ENCODE measurements around the gene EPHB3. TPM values are rescaled to one million over a fixed set of nuclear protein-coding genes. Genes with fewer than 3 reads are reported as not detected.

EPHB3 gene
- total RNA-seq, 1 donor from 2014 or later = 65.0 TPM

- no peaks in the 10 kb centered on the region for H3K9me3 Mint-ChIP-seq
- no peak overlapping the region for H3K27ac Mint-ChIP-seq
- H3K4me3 Mint-ChIP-seq = no peak overlapping the region
- no peak for TF ChIP-seq CTCF (conservative IDR thresholded peaks at IDR 0.05)
- H3K36me3 Mint-ChIP-seq = peaks cover 30% of the 10 kb centered on the region
- DNase-seq (ENCODE audit: extremely low spot score, unreplicated experiment) = no peak
- peaks cover 57% of the 10 kb centered on the region for H3K4me1 Mint-ChIP-seq (ENCODE audit: unreplicated experiment)
- no peaks in the 10 kb centered on the region for H3K27me3 Mint-ChIP-seq
These were observed 18.8 kb downstream of the EPHB3 start for GRCh38 chr3:184580376-184580775.

GRCh38 chr3:184581331-184581855, 19.8 kb downstream of the EPHB3 start:
- Mint-ChIP-seq H3K4me1 (ENCODE audit: unreplicated experiment) (peaks cover 54% of the 10 kb centered on the region), H3K27ac (peak overlapping the region; percentile 58), H3K27me3 (no peaks in the 10 kb centered on the region), H3K9me3 (no peaks in the 10 kb centered on the region), H3K4me3 (peak overlapping the region; percentile 54), H3K36me3 (peaks cover 27% of the 10 kb centered on the region)
- DNase-seq (ENCODE audit: extremely low spot score, unreplicated experiment) = no peak
- TF ChIP-seq CTCF (conservative IDR thresholded peaks at IDR 0.05) = no peak

- no peak for TF ChIP-seq CTCF (conservative IDR thresholded peaks at IDR 0.05)
- peak overlapping the region; percentile 88 for H3K4me3 Mint-ChIP-seq
These were observed 21.3 kb downstream of the EPHB3 start for GRCh38 chr3:184582646-184583577.

GRCh38 chr3:184583578-184584451, 22.2 kb downstream of the EPHB3 start:
- no peak for DNase-seq (ENCODE audit: extremely low spot score, unreplicated experiment)
- H3K4me3 Mint-ChIP-seq = peak overlapping the region; percentile 81
- no peaks in the 10 kb centered on the region for H3K27me3 Mint-ChIP-seq
- H3K36me3 Mint-ChIP-seq = peaks cover 16% of the 10 kb centered on the region
- peaks cover 43% of the 10 kb centered on the region for H3K4me1 Mint-ChIP-seq (ENCODE audit: unreplicated experiment)
- TF ChIP-seq CTCF (conservative IDR thresholded peaks at IDR 0.05) = peak; percentile 61
- H3K27ac Mint-ChIP-seq = peak overlapping the region; percentile 80
- no peaks in the 10 kb centered on the region for H3K9me3 Mint-ChIP-seq

More at GRCh38 chr3:184582646-184583577, 21.3 kb downstream of the EPHB3 start:
- Mint-ChIP-seq H3K9me3 (no peaks in the 10 kb centered on the region), H3K27ac (peak overlapping the region; percentile 90), H3K36me3 (peaks cover 24% of the 10 kb centered on the region), H3K27me3 (no peaks in the 10 kb centered on the region), H3K4me1 (ENCODE audit: unreplicated experiment) (peaks cover 52% of the 10 kb centered on the region)
- no peak for DNase-seq (ENCODE audit: extremely low spot score, unreplicated experiment)

- DNase-seq (ENCODE audit: extremely low spot score, unreplicated experiment) = no peak
- TF ChIP-seq CTCF (conservative IDR thresholded peaks at IDR 0.05) = no peak
- Mint-ChIP-seq H3K27ac (peak overlapping the region; percentile 80), H3K27me3 (no peaks in the 10 kb centered on the region), H3K36me3 (peaks cover 10% of the 10 kb centered on the region), H3K4me1 (ENCODE audit: unreplicated experiment) (peaks cover 37% of the 10 kb centered on the region), H3K9me3 (no peaks in the 10 kb centered on the region), H3K4me3 (peak overlapping the region; percentile 81)
These were observed 22.9 kb downstream of the EPHB3 start for GRCh38 chr3:184584464-184584891.

Data from type B pancreatic cell (in vitro differentiated cells).